Trophoblast cell (in vitro differentiated cells and primary cell): Measurements from ENCODE around the gene GBX1.

ENCODE experiments used
- DNase-seq, 2 donors: peaks; one replicate each; pipeline ENCODE4 v3.0.0-alpha.2; 2016
- H2AFZ ChIP-seq: 2 replicates; pipeline ENCODE4 v1.6.1; 2013; ENCODE audit warnings: low read length, moderate library complexity, mild to moderate bottlenecking; ENCODE audit not compliant: insufficient read depth, poor library complexity
- H2AK5ac ChIP-seq: 2 replicates; pipeline ENCODE4 v1.6.1; 2013; ENCODE audit warnings: mild to moderate bottlenecking, low read length
- H2BK120ac ChIP-seq: 2 replicates; pipeline ENCODE4 v1.6.1; 2013; ENCODE audit warnings: low read length, mild to moderate bottlenecking, moderate library complexity; ENCODE audit not compliant: insufficient read depth, poor library complexity
- H2BK12ac ChIP-seq: 2 replicates; pipeline ENCODE4 v1.6.1; 2013; ENCODE audit warnings: mild to moderate bottlenecking, low read length, moderate library complexity
- H2BK5ac ChIP-seq: 2 replicates; pipeline ENCODE4 v1.6.1; 2013; ENCODE audit warnings: low read length, low read depth, moderate library complexity, mild to moderate bottlenecking; ENCODE audit not compliant: poor library complexity
- H3K14ac ChIP-seq: 2 replicates; pipeline ENCODE4 v1.6.1; 2013; ENCODE audit warnings: mild to moderate bottlenecking, low read length
- H3K18ac ChIP-seq: 2 replicates; pipeline ENCODE4 v1.6.1; 2013; ENCODE audit warnings: mild to moderate bottlenecking, low read length
- H3K23ac ChIP-seq: 2 replicates; pipeline ENCODE4 v1.6.1; 2013; ENCODE audit warnings: low read length
- H3K27ac ChIP-seq: 2 replicates; pipeline ENCODE4 v1.5.1; 2013; ENCODE audit warnings: low read depth, mild to moderate bottlenecking, inconsistent platforms, low read length, moderate library complexity
- H3K27me3 ChIP-seq: 2 replicates; pipeline ENCODE4 v1.6.1; 2013; ENCODE audit warnings: inconsistent platforms, mild to moderate bottlenecking, low read length, moderate library complexity; ENCODE audit not compliant: insufficient read depth
- H3K36me3 ChIP-seq, 2 experiments: 1 replicate in 1 of 2; 2 replicates in 1 of 2; pipeline ENCODE4 v1.6.1; 2013; ENCODE audit warnings: low read length in 2 of 2, mild to moderate bottlenecking in 2 of 2, moderate library complexity in 1 of 2; ENCODE audit not compliant: insufficient read depth in 2 of 2, control insufficient read depth in 1 of 2
- H3K4ac ChIP-seq: 2 replicates; pipeline ENCODE4 v1.6.1; 2013; ENCODE audit warnings: low read depth, mild to moderate bottlenecking, low read length, moderate library complexity
- H3K4me1 ChIP-seq, 2 experiments: 1 replicate in 1 of 2; 2 replicates in 1 of 2; pipeline ENCODE4 v1.6.1; 2013; ENCODE audit warnings: low read length in 2 of 2, mild to moderate bottlenecking in 2 of 2, moderate library complexity in 1 of 2; ENCODE audit not compliant: insufficient read depth in 2 of 2, control insufficient read depth in 1 of 2
- H3K4me2 ChIP-seq: 2 replicates; pipeline ENCODE4 v1.6.1; 2013; ENCODE audit warnings: inconsistent platforms, mild to moderate bottlenecking, low read length, moderate library complexity
- H3K4me3 ChIP-seq: 2 replicates; pipeline ENCODE4 v1.5.1; 2013; ENCODE audit warnings: mild to moderate bottlenecking, low read depth, low read length, inconsistent platforms
- H3K79me1 ChIP-seq: one replicate; pipeline ENCODE4 v1.6.1; 2013; ENCODE audit warnings: low read length
- H3K79me2 ChIP-seq: 2 replicates; pipeline ENCODE4 v1.6.1; 2013; ENCODE audit warnings: low read length, mild to moderate bottlenecking; ENCODE audit not compliant: control insufficient read depth, insufficient read depth, poor library complexity
- H3K9ac ChIP-seq: 2 replicates; pipeline ENCODE4 v1.6.1; 2013; ENCODE audit warnings: mild to moderate bottlenecking, low read length
- H3K9me3 ChIP-seq: 2 replicates; pipeline ENCODE4 v1.6.1; 2013; ENCODE audit warnings: low read depth, mild to moderate bottlenecking, control low read depth, inconsistent platforms, low read length; ENCODE audit not compliant: insufficient read depth
- H4K12ac ChIP-seq: 2 replicates; pipeline ENCODE4 v1.6.1; 2013; ENCODE audit warnings: low read depth, mild to moderate bottlenecking, low read length, moderate library complexity
- H4K8ac ChIP-seq: 2 replicates; pipeline ENCODE4 v1.6.1; 2013; ENCODE audit warnings: low read depth, mild to moderate bottlenecking, low read length, moderate library complexity
- H4K91ac ChIP-seq: one replicate; pipeline ENCODE4 v1.6.1; 2013; ENCODE audit warnings: low read depth, mild to moderate bottlenecking, low read length, moderate library complexity
- whole genome bisulfite sequencing: extraction: QIAGEN DNeasy Blood & Tissue Kit; methylation state at CpG from one replicate; pipeline ENCODE4 v1.1.7; 2013; ENCODE audit warnings: missing lambda C conversion rate; ENCODE audit not compliant: insufficient read length, insufficient coverage; ENCODE audit errors: extremely low coverage; 5-methylcytosine and 5-hydroxymethylcytosine counted together

Gene GBX1

GRCh38 chr7:151198945-151199848, 31.7 kb upstream of the GBX1 start:
- Histone ChIP-seq H3K18ac (no peak overlapping the region), H2BK5ac (no peak overlapping the region), H3K36me3 (no peaks in the 10 kb centered on the region), H3K4me3 (no peak overlapping the region), H3K4me2 (no peak overlapping the region), H2AFZ (no peak overlapping the region), H2BK120ac (no peak overlapping the region), H4K12ac (no peak overlapping the region), H3K4me1 (peaks cover 4 to 7% of the 10 kb centered on the region in 2 experiments), H4K91ac (no peak overlapping the region), H3K27me3 (no peaks in the 10 kb centered on the region), H3K23ac (no peak overlapping the region), H3K9me3 (peaks cover 3% of the 10 kb centered on the region), H3K4ac (no peak overlapping the region), H2BK12ac (no peak overlapping the region), H4K8ac (no peak overlapping the region), H3K9ac (no peak overlapping the region), H3K79me1 (no peaks in the 10 kb centered on the region), H3K14ac (no peak overlapping the region), H3K27ac (no peak overlapping the region), H2AK5ac (no peak overlapping the region), H3K79me2 (no peaks in the 10 kb centered on the region)
- DNase-seq: no peak
- WGBS: no CpG with 5 or more reads among the region's 30 CpGs

- H2BK12ac ChIP-seq: no peak overlapping the region
- H3K79me1 ChIP-seq: no peaks in the 10 kb centered on the region
- H3K14ac ChIP-seq: no peak overlapping the region
- no peak overlapping the region for H3K4me2 ChIP-seq
- H3K23ac ChIP-seq: no peak overlapping the region
- H3K4ac ChIP-seq: no peak overlapping the region
- DNase-seq: no peak
- H4K91ac ChIP-seq: no peak overlapping the region
- H3K79me2 ChIP-seq: no peaks in the 10 kb centered on the region
- no peaks in the 10 kb centered on the region for H3K36me3 ChIP-seq
- H4K8ac ChIP-seq: no peak overlapping the region
- no peak overlapping the region for H3K27ac ChIP-seq
- H2AFZ ChIP-seq: no peak overlapping the region
- peaks cover 4 to 7% of the 10 kb centered on the region in 2 experiments for H3K4me1 ChIP-seq
- no peak overlapping the region for H2BK120ac ChIP-seq
- H3K27me3 ChIP-seq: no peaks in the 10 kb centered on the region
- H2AK5ac ChIP-seq: no peak overlapping the region
- H2BK5ac ChIP-seq: no peak overlapping the region
- no peak overlapping the region for H4K12ac ChIP-seq
- H3K18ac ChIP-seq: no peak overlapping the region
- no peak overlapping the region for H3K4me3 ChIP-seq
- no peak overlapping the region for H3K9ac ChIP-seq
- peaks cover 3% of the 10 kb centered on the region for H3K9me3 ChIP-seq
These were observed 30.4 kb upstream of the GBX1 start for GRCh38 chr7:151197932-151198331.

GRCh38 chr7:151195616-151196450, 28.3 kb upstream of the GBX1 start:
- Histone ChIP-seq H3K79me1 (no peaks in the 10 kb centered on the region), H3K4me1 (peaks cover 4 to 7% of the 10 kb centered on the region in 2 experiments), H3K27ac (no peak overlapping the region), H4K91ac (no peak overlapping the region), H3K9me3 (peaks cover 3% of the 10 kb centered on the region), H3K4me3 (no peak overlapping the region), H2AFZ (no peak overlapping the region), H3K18ac (no peak overlapping the region), H2AK5ac (no peak overlapping the region), H2BK5ac (no peak overlapping the region), H3K14ac (no peak overlapping the region), H3K4ac (no peak overlapping the region), H2BK120ac (no peak overlapping the region), H3K79me2 (no peaks in the 10 kb centered on the region), H3K36me3 (no peaks in the 10 kb centered on the region), H3K27me3 (no peaks in the 10 kb centered on the region), H4K12ac (no peak overlapping the region), H4K8ac (no peak overlapping the region), H2BK12ac (no peak overlapping the region), H3K9ac (no peak overlapping the region), H3K23ac (no peak overlapping the region), H3K4me2 (no peak overlapping the region)
- DNase-seq: no peak
- WGBS: no CpG with 5 or more reads among the region's 19 CpGs

- Histone ChIP-seq H2AFZ (no peak overlapping the region), H4K12ac (no peak overlapping the region), H4K91ac (no peak overlapping the region)
These were observed 26.7 kb upstream of the GBX1 start for GRCh38 chr7:151194188-151194587.

More at GRCh38 chr7:151194188-151194587, 26.7 kb upstream of the GBX1 start:
- Histone ChIP-seq H3K9ac (no peak overlapping the region), H2BK120ac (no peak overlapping the region), H2BK5ac (no peak overlapping the region), H3K36me3 (no peaks in the 10 kb centered on the region), H4K8ac (no peak overlapping the region), H3K4me2 (no peak overlapping the region), H3K27ac (no peak overlapping the region), H3K4ac (no peak overlapping the region), H3K9me3 (peaks cover 3% of the 10 kb centered on the region), H3K79me1 (no peaks in the 10 kb centered on the region), H3K27me3 (no peaks in the 10 kb centered on the region), H2BK12ac (no peak overlapping the region), H3K18ac (no peak overlapping the region), H2AK5ac (no peak overlapping the region), H3K23ac (no peak overlapping the region), H3K4me1 (no peaks in the 10 kb centered on the region), H3K14ac (no peak overlapping the region), H3K79me2 (no peaks in the 10 kb centered on the region), H3K4me3 (no peak overlapping the region)
- no CpG with 5 or more reads among the region's 7 CpGs for WGBS
- DNase-seq: no peak
